ENCODE data around the gene ZMYM1. TPM values are rescaled to one million over a fixed set of nuclear protein-coding genes. Genes with fewer than 3 reads are reported as not detected.
"Not testable (repeated sequence)": the region's sequence is repeated elsewhere in the genome, so short reads cannot be mapped to it uniquely, and the experiment has no call there.

ZMYM1 gene
- total RNA-seq, 3 donors from 2014 or later = 9.8 to 25.6 (median 12.1) TPM

GRCh38 chr1:35069746-35070145 lies 9.4 kb upstream of the ZMYM1 start:
- Histone ChIP-seq H3K36me3 (no peaks in the 10 kb centered on the region), H3K27me3 (no peaks in the 10 kb centered on the region), H3K27ac (no peak overlapping the region), H3K4me1 (no peaks in the 10 kb centered on the region), H3K4me3 (no peak overlapping the region), H3K9me3 (peaks cover 0 to 11% of the 10 kb centered on the region in 2 donors)
- intact Hi-C loops (cut with DNase I; ENCODE audit: low total_unique reads) = no loop called here
- no peak for TF ChIP-seq POLR2AphosphoS5 (IDR thresholded peaks at IDR 0.05)
- TF ChIP-seq POLR2A (IDR thresholded peaks at IDR 0.05) = no peak
- TF ChIP-seq CTCF (IDR thresholded peaks at IDR 0.05) = no peak
- no peak for DNase-seq (ENCODE audit: low spot score in 2 of 2)

- H3K36me3 ChIP-seq = no peaks in the 10 kb centered on the region
Observed at GRCh38 chr1:35073265-35073811, 5.8 kb upstream of the ZMYM1 start.

GRCh38 chr1:35076426-35076825 lies 2.8 kb upstream of the ZMYM1 start:
- H3K9me3 ChIP-seq; DNase-seq (ENCODE audit: low spot score in 2 of 2); H3K4me3 ChIP-seq; H3K36me3 ChIP-seq; H3K27me3 ChIP-seq; intact Hi-C loops (cut with DNase I; ENCODE audit: low total_unique reads); H3K27ac ChIP-seq; H3K4me1 ChIP-seq: not testable (repeated sequence)

More at GRCh38 chr1:35073265-35073811, 5.8 kb upstream of the ZMYM1 start:
- intact Hi-C loops (cut with DNase I; ENCODE audit: low total_unique reads) = no loop called here
- DNase-seq (ENCODE audit: low spot score in 2 of 2) = no peak
- Histone ChIP-seq H3K9me3 (peaks cover 0 to 11% of the 10 kb centered on the region in 2 donors), H3K27me3 (no peaks in the 10 kb centered on the region), H3K4me3 (no peak overlapping the region), H3K27ac (no peak overlapping the region), H3K4me1 (no peaks in the 10 kb centered on the region)
- TF ChIP-seq POLR2A (IDR thresholded peaks at IDR 0.05) (no peak), CTCF (IDR thresholded peaks at IDR 0.05) (no peak), POLR2AphosphoS5 (IDR thresholded peaks at IDR 0.05) (no peak)

- Histone ChIP-seq H3K9me3 (no peaks in the 10 kb centered on the region), H3K27ac (peak overlapping the region; percentile 92 to 97), H3K27me3 (no peaks in the 10 kb centered on the region), H3K36me3 (no peaks in the 10 kb centered on the region), H3K4me1 (no peaks in the 10 kb centered on the region), H3K4me3 (peak overlapping the region; percentile 68 to 97 (median 76))
- TF ChIP-seq CTCF (IDR thresholded peaks at IDR 0.05) = no peak
- no peak for TF ChIP-seq POLR2AphosphoS5 (IDR thresholded peaks at IDR 0.05)
- TF ChIP-seq POLR2A (IDR thresholded peaks at IDR 0.05) = no peak
- DNase-seq (ENCODE audit: low spot score in 2 of 2) = no peak
- intact Hi-C loops (cut with DNase I; ENCODE audit: low total_unique reads) = no loop called here
Observed at GRCh38 chr1:35080171-35080854, 1.1 kb downstream of the ZMYM1 start.

GRCh38 chr1:35085421-35085820 lies 6.2 kb downstream of the ZMYM1 start:
- Histone ChIP-seq H3K36me3 (no peaks in the 10 kb centered on the region), H3K4me3 (no peak overlapping the region), H3K4me1 (no peaks in the 10 kb centered on the region), H3K27ac (peak overlapping the region in 1 of 2 donors; percentile 33), H3K9me3 (no peaks in the 10 kb centered on the region), H3K27me3 (no peaks in the 10 kb centered on the region)
- intact Hi-C loops (cut with DNase I; ENCODE audit: low total_unique reads) = no loop called here
- peak in 1 of 2 donors; percentile 61 for DNase-seq (ENCODE audit: low spot score in 2 of 2)
- TF ChIP-seq POLR2A (IDR thresholded peaks at IDR 0.05) (no peak), POLR2AphosphoS5 (IDR thresholded peaks at IDR 0.05) (no peak), CTCF (IDR thresholded peaks at IDR 0.05) (no peak)

Measured in breast epithelium (tissue), 4 donors.